ELF-1 (cell line): Measurements from ENCODE around the gene RERE.

ENCODE experiments used
- DNase-seq: peaks from one replicate; pipeline ENCODE4 v3.0.0-alpha.2; 2016; ENCODE audit warnings: low read depth, low spot score

Gene RERE

DNA sequence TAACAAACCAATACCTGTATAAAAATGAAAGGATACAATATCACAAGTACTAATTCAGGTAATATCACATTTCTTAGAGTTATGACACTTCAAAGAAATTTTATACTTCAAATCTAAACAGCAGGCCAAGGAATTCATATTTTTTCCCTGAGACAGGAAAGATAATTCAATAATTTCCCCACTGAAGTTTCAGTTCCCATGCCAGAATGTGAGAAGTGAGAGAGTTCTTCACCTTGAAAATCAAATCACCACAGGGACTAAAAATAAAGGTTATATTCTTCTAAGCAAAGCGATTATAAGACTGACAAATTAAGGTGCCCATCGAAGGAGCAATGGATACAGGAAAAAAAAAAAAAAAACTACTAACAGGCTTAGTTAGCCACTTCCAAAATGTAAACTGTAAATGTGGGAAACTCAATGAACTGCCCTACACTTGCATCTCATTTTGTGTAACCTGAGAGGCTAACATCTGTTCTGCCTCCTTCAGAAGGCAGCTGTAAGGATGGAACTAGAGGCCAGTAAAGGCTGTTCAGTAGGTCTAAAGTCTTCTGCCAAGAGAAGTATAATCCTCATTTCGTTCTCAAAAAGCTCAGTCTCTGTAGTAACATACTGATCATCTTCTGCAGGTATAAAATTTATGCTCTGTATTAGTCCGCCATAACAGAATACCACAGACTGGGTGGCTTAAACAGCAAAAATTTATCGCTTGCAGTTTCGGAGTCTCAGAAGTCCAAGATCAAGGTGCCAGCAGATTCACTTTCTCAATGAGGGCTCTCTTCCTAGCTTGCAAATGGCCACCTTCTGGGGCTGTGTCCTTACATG lies 127.8 kb downstream of the RERE start:
- no peak for DNase-seq

- no peak for DNase-seq
These were observed 129.9 kb downstream of the RERE start for GRCh38 chr1:8687538-8687937.

DNA sequence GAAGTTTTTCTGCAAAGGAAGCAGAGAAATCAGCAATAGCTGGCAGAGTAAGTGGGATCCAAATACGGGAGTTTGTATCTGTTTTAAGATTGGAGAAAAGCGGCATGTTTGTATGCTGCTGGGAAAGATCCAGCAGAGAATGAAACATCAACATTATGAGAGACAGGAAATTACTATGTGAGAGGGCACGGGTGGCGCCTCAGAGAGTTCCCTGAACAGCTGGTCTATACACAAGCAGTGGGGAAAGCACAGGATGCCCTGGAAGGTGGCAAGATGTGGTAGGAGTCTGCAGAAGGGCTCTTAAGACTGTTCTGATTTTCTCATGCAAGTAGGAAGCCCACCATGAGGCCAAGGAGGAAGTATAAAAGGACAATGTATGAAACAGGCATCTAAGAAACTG lies 130.4 kb downstream of the RERE start:
- no peak for DNase-seq

- no peak for DNase-seq
These were observed 132.0 kb downstream of the RERE start for GRCh38 chr1:8685463-8685862.

DNA sequence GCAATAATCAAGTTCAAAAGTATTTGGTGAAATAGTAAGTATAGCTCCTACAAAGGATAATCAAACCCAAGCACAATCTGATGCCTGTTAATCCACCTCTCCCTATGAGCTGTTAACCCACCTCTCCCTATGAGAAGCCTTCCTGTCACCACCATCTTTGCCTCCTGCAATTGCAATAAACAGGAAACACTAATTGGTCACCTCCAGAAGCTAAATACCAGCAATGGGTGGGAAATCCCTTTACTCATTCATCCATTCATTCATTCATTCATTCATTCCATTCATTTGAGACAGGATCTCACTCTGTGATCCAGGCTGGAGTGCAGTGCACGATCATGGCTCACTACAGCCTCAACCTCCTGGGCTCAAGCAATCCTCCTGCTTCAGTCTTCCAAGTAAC lies 132.8 kb downstream of the RERE start:
- DNase-seq: no peak

GRCh38 chr1:8682573-8682972 lies 134.9 kb downstream of the RERE start:
- no peak for DNase-seq

GRCh38 chr1:8681911-8682310 lies 135.5 kb downstream of the RERE start:
- DNase-seq: no peak

- DNase-seq: no peak
These were observed 136.5 kb downstream of the RERE start for GRCh38 chr1:8680664-8681650.

- DNase-seq: no peak
These were observed 137.3 kb downstream of the RERE start for GRCh38 chr1:8679929-8680663.

DNA sequence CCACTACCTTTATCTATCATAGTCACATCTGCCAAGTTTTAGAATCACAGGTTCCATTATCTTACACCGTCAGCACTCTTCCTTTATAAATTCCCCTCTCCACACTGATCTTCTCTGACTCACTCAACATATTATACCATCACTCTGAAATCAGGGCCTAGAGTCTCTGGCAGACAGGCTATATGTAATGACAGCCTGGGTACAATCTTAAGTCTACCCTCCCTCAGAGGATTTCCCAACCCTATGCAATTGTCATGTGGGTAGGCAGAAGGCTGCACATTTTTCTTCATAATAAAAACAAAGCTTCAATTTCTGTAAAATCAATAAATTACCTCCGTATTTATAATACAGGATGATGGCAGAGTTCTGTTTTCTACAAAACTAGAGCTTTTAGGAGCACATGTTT lies 138.0 kb downstream of the RERE start:
- no peak for DNase-seq

DNA sequence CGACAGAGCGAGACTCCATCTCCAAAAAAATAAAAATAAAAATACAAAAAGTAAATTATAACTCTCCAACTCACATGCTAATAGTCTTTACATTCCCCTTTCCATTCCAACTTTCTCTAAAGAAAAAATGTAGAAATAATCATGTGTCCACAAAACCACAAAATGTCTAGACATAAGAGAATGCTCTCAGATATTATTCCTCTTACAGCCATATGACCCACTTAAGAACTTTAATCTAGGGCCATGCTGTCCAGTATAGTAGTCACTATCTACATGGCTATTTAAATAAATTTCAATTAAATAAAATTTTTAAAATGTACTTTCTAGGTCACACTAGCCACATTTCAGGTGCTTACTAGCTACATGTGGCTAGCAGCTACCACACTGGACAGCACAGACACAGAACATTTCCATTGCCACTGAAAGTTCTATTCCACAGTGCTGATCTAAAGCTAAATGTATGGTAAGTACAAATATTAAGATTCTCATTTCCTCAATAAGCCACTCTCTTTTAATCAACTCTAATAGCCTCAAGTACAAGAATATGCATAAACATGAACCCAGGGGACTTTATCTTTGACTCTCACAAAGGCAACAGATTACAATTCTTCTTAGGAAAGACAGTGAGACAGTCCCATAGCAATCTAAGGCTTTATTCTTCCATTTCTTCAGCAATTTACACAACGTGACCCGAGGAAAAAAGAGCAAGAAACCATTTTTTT lies 138.6 kb downstream of the RERE start:
- no peak for DNase-seq

DNA sequence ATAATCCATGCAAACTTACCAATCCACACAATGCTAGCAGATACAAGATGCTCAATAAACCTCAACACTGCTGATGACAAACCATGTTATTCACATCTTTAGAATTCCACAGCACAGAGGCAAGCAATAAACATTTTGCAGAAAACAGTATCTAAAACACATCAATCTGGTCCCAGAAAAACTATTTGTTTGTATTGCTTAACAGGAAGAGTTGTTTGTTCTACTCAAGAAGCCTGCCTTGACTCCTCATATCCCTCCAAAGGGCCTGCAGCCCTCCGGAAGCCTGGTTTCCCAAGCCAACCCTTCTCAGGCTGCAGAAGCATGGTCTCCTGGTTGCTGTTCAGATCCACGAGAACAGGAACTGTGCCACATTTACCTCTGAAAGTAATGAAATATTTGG lies 139.7 kb downstream of the RERE start:
- DNase-seq: no peak

DNA sequence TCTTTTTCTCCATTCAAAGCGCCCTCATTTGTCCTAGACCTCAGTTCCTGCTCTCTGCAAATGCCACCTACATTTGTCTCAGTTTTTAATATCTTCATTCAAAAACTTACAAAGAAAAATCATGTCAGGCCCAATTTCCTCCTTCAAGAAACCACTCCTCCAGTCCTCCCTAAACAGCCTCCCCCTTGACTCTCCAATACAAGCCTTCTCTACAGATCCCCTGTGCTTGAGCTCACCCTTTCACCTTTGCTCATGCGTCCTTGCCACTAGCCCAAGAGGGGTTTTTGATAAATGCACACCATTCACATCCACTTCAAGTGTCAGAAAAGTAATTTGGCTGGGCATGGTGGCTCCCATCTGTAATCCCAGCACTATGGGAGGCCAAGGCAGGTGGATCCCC lies 140.6 kb downstream of the RERE start:
- no peak for DNase-seq

DNA sequence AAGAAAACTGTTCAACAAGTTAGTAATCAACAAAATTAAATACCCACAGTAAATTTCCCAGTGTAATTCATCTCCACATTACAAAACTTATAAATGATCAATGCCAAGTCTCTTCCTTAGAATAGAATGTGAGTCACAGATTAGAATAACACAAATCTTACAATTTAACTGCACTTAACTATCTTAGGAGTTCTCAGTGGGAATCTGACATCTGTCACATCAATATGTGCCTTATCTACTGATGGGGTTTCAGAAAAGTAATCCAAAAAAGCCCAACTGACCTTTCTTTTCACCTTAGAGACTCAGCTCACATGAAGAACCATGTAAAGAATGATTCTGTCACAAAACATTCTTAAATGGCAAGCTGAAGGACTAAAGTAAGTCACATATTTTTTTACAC lies 141.4 kb downstream of the RERE start:
- no peak for DNase-seq

- no peak for DNase-seq
These were observed 142.5 kb downstream of the RERE start for GRCh38 chr1:8674912-8675311.

- DNase-seq: no peak
These were observed 143.0 kb downstream of the RERE start for GRCh38 chr1:8674481-8674880.

DNA sequence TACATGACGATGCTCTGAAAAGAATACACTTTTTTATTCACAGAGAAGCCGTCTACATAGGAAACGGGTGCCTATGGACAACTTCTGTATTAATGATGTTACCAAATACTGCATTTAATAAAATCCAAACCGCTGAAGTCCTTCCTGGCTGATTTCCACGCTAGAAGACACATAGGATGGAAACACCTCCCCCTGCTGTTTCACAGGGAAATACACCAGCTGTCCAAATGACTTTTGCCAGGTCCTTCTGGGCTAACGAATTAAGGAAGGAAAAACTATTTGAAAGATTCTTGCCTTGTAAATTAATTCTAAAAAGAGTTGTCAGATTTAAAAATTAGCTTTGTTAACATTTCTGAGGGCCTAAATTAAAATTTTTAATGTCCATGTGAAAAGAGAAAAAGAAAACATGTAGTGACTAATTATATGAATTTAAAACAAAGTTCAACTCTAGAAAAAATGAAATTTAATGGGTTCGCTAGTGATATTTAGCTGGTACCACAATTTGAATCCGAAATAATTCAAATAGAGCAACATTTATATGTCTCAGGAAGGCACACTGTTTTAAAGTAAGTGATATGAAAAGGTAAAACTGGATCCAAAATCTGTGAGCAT lies 146.0 kb downstream of the RERE start:
- DNase-seq: peak; percentile 27

- peak; percentile 59 for DNase-seq
These were observed 147.0 kb downstream of the RERE start for GRCh38 chr1:8670371-8670818.

GRCh38 chr1:8669606-8670335 lies 147.7 kb downstream of the RERE start:
- DNase-seq: no peak
